GM19035 (cell line): ENCODE measurements around the gene PHF20.
"Not testable (repeated sequence)": the region's sequence is repeated elsewhere in the genome, so short reads cannot be mapped to it uniquely, and the experiment has no call there.

Source experiments
- ATAC-seq: cut with Tn5 transposase; IDR thresholded peaks from one replicate; pipeline ENCODE4 v1.9.1; 2021; ENCODE audit not compliant: unreplicated experiment

Gene PHF20

GRCh38 chr20:35738410-35739179 is 33.2 kb upstream of the PHF20 start:
- no peak for ATAC-seq

- ATAC-seq, result no peak
These were observed 32.3 kb upstream of the PHF20 start for GRCh38 chr20:35739294-35740163.

GRCh38 chr20:35741892-35742740 is 29.7 kb upstream of the PHF20 start, which contains the start of gene RBM39:
RBM39 (minus strand) TSS chr20:35742260; CDS start chr20:35740874, 1,386 bp downstream.
- peak; percentile 91 for ATAC-seq

GRCh38 chr20:35742741-35743523 is 28.9 kb upstream of the PHF20 start:
- ATAC-seq, result no peak

GRCh38 chr20:35743693-35744491 is 27.9 kb upstream of the PHF20 start:
- ATAC-seq, result no peak

- ATAC-seq, result not testable (repeated sequence)
These were observed 27.3 kb upstream of the PHF20 start for GRCh38 chr20:35744492-35744841.

- no peak for ATAC-seq
These were observed 21.2 kb upstream of the PHF20 start for GRCh38 chr20:35750611-35751010.

GRCh38 chr20:35756404-35756803 is 15.4 kb upstream of the PHF20 start:
- no peak for ATAC-seq

GRCh38 chr20:35757098-35757705 is 14.6 kb upstream of the PHF20 start:
- no peak for ATAC-seq

- not testable (repeated sequence) for ATAC-seq
These were observed 10.3 kb upstream of the PHF20 start for GRCh38 chr20:35761548-35761947.

GRCh38 chr20:35762461-35762860 is 9.4 kb upstream of the PHF20 start:
- ATAC-seq, result no peak

- not testable (repeated sequence) for ATAC-seq
These were observed 6.9 kb upstream of the PHF20 start for GRCh38 chr20:35764936-35765335.

GRCh38 chr20:35766843-35767242 is 5.0 kb upstream of the PHF20 start:
- no peak for ATAC-seq

GRCh38 chr20:35767683-35768481 is 3.9 kb upstream of the PHF20 start:
- ATAC-seq, result peak; percentile 45

- no peak for ATAC-seq
These were observed 2.8 kb upstream of the PHF20 start for GRCh38 chr20:35768731-35769664.

- no peak for ATAC-seq
These were observed 487 bp upstream of the PHF20 start for GRCh38 chr20:35771367-35771688.

GRCh38 chr20:35772563-35773058 is 796 bp downstream of the PHF20 start:
- no peak for ATAC-seq
